ENCODE data around the gene CXXC5.

CXXC5 gene

GRCh38 chr5:139664727-139665351 lies 16.7 kb downstream of the CXXC5 start:
- Mint-ChIP-seq H3K9me3 (no peaks in the 10 kb centered on the region), H3K27ac (no peak overlapping the region), H3K36me3 (peaks cover 6% of the 10 kb centered on the region), H3K4me1 (peaks cover 73% of the 10 kb centered on the region), H3K4me3 (no peak overlapping the region)
- ATAC-seq (no peak), DNase-seq (ENCODE audit: low spot score in 2 of 2) (no peak)

- Mint-ChIP-seq H3K9me3 (no peaks in the 10 kb centered on the region), H3K36me3 (peaks cover 6% of the 10 kb centered on the region), H3K4me1 (peaks cover 80% of the 10 kb centered on the region), H3K27ac (peak overlapping the region; percentile 83), H3K4me3 (no peak overlapping the region)
- DNase-seq (ENCODE audit: low spot score in 2 of 2) (no peak), ATAC-seq (no peak)
Observed at GRCh38 chr5:139665626-139666025, 17.5 kb downstream of the CXXC5 start.

- ATAC-seq (no peak), DNase-seq (ENCODE audit: low spot score in 2 of 2) (no peak)
- Mint-ChIP-seq H3K9me3 (no peaks in the 10 kb centered on the region), H3K27ac (peak overlapping the region; percentile 83), H3K4me1 (peaks cover 84% of the 10 kb centered on the region), H3K36me3 (peaks cover 6% of the 10 kb centered on the region), H3K4me3 (peak overlapping the region; percentile 72)
Observed at GRCh38 chr5:139666551-139666950, 18.4 kb downstream of the CXXC5 start.

- DNase-seq (ENCODE audit: low spot score in 2 of 2) (no peak), ATAC-seq (peak; percentile 33)
- peaks cover 6% of the 10 kb centered on the region for H3K36me3 Mint-ChIP-seq
- H3K27ac Mint-ChIP-seq = peak overlapping the region; percentile 83
- peak overlapping the region; percentile 72 for H3K4me3 Mint-ChIP-seq
- no peaks in the 10 kb centered on the region for H3K9me3 Mint-ChIP-seq
- H3K4me1 Mint-ChIP-seq = peaks cover 83% of the 10 kb centered on the region
Observed at GRCh38 chr5:139667001-139667729, 19.0 kb downstream of the CXXC5 start.

DNA sequence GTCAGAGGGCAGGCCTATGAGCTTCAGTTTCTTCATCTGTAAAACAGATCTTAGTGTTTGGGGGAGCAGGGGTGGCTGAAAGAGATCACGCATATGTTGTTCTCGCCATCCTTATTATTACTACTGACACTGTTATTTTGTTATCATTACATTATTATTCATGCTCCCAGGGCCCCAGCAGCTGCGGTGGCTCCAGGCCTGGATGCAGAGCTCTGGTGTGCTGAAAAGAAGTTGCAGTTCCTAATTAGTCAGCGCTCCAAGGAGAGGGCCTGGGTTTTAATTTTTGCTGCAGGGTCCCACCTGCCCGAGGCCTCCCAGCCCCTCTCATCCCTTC lies 19.5 kb downstream of the CXXC5 start:
- no peak for DNase-seq (ENCODE audit: low spot score in 2 of 2)

DNA sequence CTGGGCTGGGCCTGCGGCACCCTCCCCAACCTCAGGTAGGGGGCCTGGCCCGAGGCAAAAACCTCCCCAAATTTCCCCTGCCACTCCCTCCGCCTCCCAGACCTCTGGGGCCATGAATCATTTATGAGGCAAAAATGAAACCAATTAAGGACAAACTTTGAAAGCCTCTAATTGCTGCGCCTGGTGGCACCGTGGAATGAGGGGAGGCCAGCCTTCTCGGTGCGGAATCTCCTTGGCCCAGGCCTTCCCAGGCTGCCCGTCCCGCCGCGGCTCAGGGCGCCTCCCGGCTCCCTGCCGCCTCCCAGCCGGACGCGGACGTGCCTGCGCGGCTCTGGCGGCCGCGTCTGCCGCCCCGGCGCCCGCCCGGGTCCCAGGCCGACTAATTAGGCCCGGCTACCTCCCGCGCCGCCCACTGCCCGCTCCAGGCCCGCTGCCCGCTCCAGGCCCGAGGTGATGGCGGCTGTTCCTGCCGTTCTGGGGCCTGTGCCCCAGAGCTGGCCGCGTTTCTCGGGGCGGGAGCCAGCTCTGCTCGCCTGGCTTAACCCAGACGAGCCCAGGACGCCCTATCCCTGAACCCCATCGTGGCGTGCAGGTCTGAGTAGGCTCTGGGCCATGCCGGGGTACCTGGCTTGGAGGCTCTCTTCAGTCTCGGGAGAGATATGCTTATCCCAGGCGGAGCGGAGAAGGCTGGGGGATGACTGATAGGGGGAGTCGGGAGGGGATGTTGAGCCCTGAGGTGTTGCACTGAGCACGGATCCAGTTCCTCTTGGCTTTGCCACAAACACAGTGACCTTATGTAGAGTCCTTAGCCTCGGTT lies 20.1 kb downstream of the CXXC5 start:
- Mint-ChIP-seq H3K9me3 (no peaks in the 10 kb centered on the region), H3K27ac (peak overlapping the region; percentile 83), H3K36me3 (peaks cover 6% of the 10 kb centered on the region), H3K4me1 (peaks cover 80% of the 10 kb centered on the region), H3K4me3 (peak overlapping the region; percentile 72)
- DNase-seq (ENCODE audit: low spot score in 2 of 2) (peak; percentile 30 to 80), ATAC-seq (peak; percentile 53)

More for the DNA sequence above, 19.5 kb downstream of the CXXC5 start:
- peak overlapping the region; percentile 83 for H3K27ac Mint-ChIP-seq
- H3K36me3 Mint-ChIP-seq = peaks cover 6% of the 10 kb centered on the region
- peaks cover 83% of the 10 kb centered on the region for H3K4me1 Mint-ChIP-seq
- peak overlapping the region; percentile 72 for H3K4me3 Mint-ChIP-seq
- no peaks in the 10 kb centered on the region for H3K9me3 Mint-ChIP-seq
- no peak for ATAC-seq

- H3K36me3 Mint-ChIP-seq = peaks cover 6% of the 10 kb centered on the region
- DNase-seq (ENCODE audit: low spot score in 2 of 2) (no peak), ATAC-seq (no peak)
- H3K27ac Mint-ChIP-seq = peak overlapping the region; percentile 83
- H3K9me3 Mint-ChIP-seq = no peaks in the 10 kb centered on the region
- peak overlapping the region; percentile 72 for H3K4me3 Mint-ChIP-seq
- H3K4me1 Mint-ChIP-seq = peaks cover 74% of the 10 kb centered on the region
Observed at GRCh38 chr5:139668924-139669661, 20.9 kb downstream of the CXXC5 start.

DNA sequence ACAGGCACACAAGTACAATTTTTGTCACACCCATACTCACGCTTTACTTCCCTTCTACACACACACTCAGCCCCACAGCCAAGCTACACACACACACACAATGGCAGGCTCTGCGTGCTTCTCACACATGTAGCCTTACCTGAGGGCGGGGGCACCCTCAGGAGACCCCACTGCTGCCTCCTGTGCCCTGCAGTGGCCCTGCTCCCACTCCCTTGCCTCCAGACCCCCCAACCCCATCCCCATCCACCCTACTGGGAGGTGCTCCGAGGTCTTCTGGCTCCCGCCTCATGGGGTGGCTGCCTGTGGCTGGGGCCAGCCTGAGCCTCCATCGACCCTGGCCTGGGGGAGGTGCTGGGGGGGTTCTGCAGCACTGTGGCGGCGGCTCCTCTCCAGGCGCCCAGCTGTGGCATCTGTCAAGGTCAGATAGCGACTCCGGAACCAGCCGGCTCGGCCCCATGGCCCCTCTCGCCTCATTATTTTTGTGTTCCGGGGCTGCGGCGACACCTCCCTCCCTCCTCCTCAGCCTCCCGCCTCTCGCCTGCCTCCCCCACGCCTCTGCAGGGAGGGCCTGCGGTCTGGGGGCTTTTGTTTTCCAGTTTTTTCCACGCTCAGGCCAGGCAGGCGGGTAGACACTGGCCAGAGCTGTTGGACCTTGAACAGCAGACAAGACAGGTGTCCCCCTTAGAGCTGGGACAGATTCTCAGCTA lies 21.7 kb downstream of the CXXC5 start:
- Mint-ChIP-seq H3K4me1 (peaks cover 69% of the 10 kb centered on the region), H3K9me3 (no peaks in the 10 kb centered on the region), H3K4me3 (peak overlapping the region; percentile 72), H3K36me3 (peaks cover 6% of the 10 kb centered on the region), H3K27ac (peak overlapping the region; percentile 83)
- DNase-seq (ENCODE audit: low spot score in 2 of 2) (peak in 1 of 2 donors; percentile 70), ATAC-seq (peak; percentile 22)

GRCh38 chr5:139670369-139671095 lies 22.4 kb downstream of the CXXC5 start:
- H3K9me3 Mint-ChIP-seq = no peaks in the 10 kb centered on the region
- DNase-seq (ENCODE audit: low spot score in 2 of 2) = peak in 1 of 2 donors; percentile 69
- H3K4me3 Mint-ChIP-seq = peak overlapping the region; percentile 72
- peak overlapping the region; percentile 83 for H3K27ac Mint-ChIP-seq
- peak; percentile 57 for ATAC-seq
- peaks cover 6% of the 10 kb centered on the region for H3K36me3 Mint-ChIP-seq
- H3K4me1 Mint-ChIP-seq = peaks cover 68% of the 10 kb centered on the region

DNA sequence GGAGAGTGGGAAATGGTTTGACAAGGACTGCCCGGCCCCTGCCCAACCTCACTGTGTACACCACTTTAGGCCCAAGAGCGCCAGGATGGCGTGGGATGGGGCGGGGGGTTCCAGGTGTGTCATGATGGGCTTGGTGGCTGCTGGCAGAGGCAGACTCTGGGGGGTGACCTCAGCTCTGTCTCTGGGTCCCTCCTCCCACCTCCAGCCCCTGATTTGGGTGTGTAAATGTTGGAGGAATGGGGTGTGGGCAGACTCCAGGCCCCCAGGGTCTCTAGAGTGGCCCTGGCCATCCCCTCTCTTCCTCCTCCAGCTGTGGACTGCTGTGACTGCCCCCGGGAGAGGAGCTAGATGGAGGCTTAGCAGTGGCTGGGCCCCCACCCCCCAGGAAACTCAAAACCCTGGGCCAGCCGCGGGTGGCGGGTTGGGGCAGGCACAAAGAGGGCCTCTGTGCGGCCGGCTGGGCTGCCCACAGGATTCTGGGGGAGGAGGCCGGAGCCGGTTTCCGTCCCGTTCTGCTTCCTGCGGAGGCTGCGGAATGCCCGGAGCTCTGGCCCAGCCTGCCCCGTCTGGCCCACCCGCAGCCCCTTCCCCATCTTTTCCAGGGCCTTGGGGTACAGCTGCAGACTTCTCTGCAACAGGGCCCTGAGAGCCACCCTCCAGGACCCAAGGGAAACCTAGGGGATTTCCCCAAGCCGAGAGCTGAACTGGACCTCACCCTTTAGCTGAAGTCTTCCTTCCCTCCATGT lies 23.1 kb downstream of the CXXC5 start:
- H3K36me3 Mint-ChIP-seq = peaks cover 6% of the 10 kb centered on the region
- peak overlapping the region; percentile 72 for H3K4me3 Mint-ChIP-seq
- ATAC-seq = no peak
- peak overlapping the region; percentile 83 for H3K27ac Mint-ChIP-seq
- DNase-seq (ENCODE audit: low spot score in 2 of 2) = no peak
- no peaks in the 10 kb centered on the region for H3K9me3 Mint-ChIP-seq
- H3K4me1 Mint-ChIP-seq = peaks cover 61% of the 10 kb centered on the region

- no peak overlapping the region for H3K27ac Mint-ChIP-seq
- H3K4me1 Mint-ChIP-seq = peaks cover 33% of the 10 kb centered on the region
- H3K4me3 Mint-ChIP-seq = no peak overlapping the region
- no peaks in the 10 kb centered on the region for H3K9me3 Mint-ChIP-seq
- ATAC-seq (no peak), DNase-seq (ENCODE audit: low spot score in 2 of 2) (no peak)
- H3K36me3 Mint-ChIP-seq = no peaks in the 10 kb centered on the region
Observed at GRCh38 chr5:139675213-139675612, 27.1 kb downstream of the CXXC5 start.

GRCh38 chr5:139675825-139676224 lies 27.7 kb downstream of the CXXC5 start:
- no peak overlapping the region for H3K27ac Mint-ChIP-seq
- no peak for DNase-seq (ENCODE audit: low spot score in 2 of 2)
- H3K4me1 Mint-ChIP-seq = peaks cover 27% of the 10 kb centered on the region
- H3K4me3 Mint-ChIP-seq = no peak overlapping the region
- H3K36me3 Mint-ChIP-seq = no peaks in the 10 kb centered on the region
- no peaks in the 10 kb centered on the region for H3K9me3 Mint-ChIP-seq
- ATAC-seq = peak; percentile 11

DNA sequence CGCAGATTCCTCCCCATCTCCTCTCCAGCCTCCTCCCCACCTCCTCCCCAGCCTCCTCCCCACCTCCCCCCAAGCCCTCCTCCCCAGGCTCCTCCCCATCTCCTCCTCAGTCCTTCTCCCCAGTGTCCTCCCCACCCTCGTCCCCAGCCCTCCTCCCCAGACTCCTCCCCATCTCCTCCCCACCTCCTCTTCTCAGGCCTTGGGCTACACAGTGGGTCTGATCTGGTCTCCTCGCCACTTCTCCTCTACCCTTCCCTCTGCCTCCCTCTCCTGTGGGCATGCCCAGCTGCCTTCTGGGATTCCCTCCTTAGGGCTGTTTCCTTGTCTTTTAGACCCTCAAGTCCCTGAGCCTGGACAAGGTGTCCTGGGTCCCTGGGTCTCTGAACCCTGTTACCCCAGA lies 28.3 kb downstream of the CXXC5 start:
- peaks cover 22% of the 10 kb centered on the region for H3K4me1 Mint-ChIP-seq
- ATAC-seq (no peak), DNase-seq (ENCODE audit: low spot score in 2 of 2) (no peak)
- H3K4me3 Mint-ChIP-seq = no peak overlapping the region
- peak overlapping the region; percentile 92 for H3K27ac Mint-ChIP-seq
- H3K36me3 Mint-ChIP-seq = peaks cover 6% of the 10 kb centered on the region
- no peaks in the 10 kb centered on the region for H3K9me3 Mint-ChIP-seq

Measured in stimulated activated effector memory CD8-positive, alpha-beta T cell treated with anti-CD3 and anti-CD28 coated beads, Interleukin-12 subunit alpha, Interleukin-12 subunit beta, amount 100 ng/mL, for 72 hours (primary cell).